Pulmonary artery endothelial cell (primary cell): ENCODE data around the gene RETN. TPM values are rescaled to one million over a fixed set of nuclear protein-coding genes. Genes with fewer than 3 reads are reported as not detected.
"Not testable (repeated sequence)": the region's sequence is repeated elsewhere in the genome, so short reads cannot be mapped to it uniquely, and the experiment has no call there.

Experiments used
- DNase-seq: peaks from one replicate; pipeline ENCODE4 v3.0.0-alpha.2; 2011; ENCODE audit warnings: low read depth, low spot score
- total RNA-seq: library from RNA; depleted of rRNA; stranded (reverse); fragments of >200 nt; gene quantifications from 2 replicates; pipeline ENCODE4 v1.2.3, GENCODE V29; 2014

Gene RETN
- total RNA-seq, 1 donor from 2014 or later: not detected

DNA sequence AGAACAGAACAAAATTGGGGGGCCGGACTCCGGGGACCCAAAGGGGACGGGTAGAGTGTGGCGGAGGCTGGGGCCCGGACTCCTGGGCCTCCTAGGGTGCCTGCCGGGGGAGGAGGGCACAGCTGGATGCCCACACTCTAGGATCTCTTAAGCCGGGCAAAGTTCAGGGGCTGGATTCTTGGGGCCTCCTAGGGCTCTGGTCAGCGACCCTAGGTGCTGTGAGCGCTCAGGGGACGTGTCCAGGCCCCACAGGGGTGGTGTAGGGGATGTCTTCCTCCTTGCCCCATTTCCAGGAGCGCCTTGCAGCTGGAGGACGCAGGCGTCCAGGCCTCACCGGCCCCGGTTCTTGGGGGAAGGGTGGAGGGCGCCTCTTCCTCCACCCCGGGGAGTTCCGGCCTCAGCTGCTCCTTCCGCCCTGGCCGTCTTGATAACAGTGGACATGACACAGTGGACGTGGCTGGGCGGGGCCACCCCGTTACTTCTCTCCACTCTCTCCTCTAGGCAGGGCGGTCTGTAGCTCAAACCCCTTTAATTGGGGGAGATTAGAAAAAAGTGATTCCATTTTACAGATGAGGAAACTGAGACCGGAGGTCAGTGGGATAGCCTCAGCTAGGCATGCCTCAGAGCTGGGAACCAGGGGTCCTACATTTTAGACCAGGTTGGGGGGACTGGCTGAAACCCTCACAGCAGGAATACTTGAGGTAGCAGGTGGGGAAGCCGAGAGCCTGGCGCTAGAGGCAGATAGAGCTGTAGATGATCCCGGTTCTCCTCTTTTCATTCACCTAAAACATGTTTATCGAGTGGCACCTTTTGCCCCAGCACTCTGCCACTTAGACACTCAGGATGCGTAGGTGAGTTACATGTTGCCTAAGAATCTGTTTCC is 31.2 kb upstream of the RETN start:
- DNase-seq: no peak

- DNase-seq: no peak
These were observed 29.9 kb upstream of the RETN start for GRCh38 chr19:7638802-7639465.

- no peak for DNase-seq
These were observed 28.9 kb upstream of the RETN start for GRCh38 chr19:7639863-7640348.

DNA sequence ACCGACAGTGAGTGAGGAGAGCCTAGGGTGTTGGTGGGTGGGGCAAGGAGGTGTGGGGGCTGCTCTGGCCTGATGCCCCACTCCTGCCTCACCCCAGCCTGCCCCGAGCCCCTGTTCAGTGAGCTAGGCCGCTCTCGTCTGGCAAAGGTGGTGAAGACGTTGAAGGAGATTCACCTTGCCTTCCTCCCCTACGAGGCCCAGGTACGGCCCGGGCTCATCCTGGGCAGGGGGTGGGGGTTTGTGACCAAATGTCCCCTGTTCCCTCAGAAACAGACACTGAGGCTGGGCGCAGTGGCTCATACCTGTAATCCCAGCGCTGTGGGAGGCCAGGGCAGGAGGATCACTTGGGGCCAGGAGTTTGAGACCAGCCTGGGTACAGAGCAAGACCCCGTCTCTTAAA is 28.0 kb upstream of the RETN start:
- DNase-seq: no peak

GRCh38 chr19:7641290-7642276 is 27.3 kb upstream of the RETN start:
- no peak for DNase-seq

DNA sequence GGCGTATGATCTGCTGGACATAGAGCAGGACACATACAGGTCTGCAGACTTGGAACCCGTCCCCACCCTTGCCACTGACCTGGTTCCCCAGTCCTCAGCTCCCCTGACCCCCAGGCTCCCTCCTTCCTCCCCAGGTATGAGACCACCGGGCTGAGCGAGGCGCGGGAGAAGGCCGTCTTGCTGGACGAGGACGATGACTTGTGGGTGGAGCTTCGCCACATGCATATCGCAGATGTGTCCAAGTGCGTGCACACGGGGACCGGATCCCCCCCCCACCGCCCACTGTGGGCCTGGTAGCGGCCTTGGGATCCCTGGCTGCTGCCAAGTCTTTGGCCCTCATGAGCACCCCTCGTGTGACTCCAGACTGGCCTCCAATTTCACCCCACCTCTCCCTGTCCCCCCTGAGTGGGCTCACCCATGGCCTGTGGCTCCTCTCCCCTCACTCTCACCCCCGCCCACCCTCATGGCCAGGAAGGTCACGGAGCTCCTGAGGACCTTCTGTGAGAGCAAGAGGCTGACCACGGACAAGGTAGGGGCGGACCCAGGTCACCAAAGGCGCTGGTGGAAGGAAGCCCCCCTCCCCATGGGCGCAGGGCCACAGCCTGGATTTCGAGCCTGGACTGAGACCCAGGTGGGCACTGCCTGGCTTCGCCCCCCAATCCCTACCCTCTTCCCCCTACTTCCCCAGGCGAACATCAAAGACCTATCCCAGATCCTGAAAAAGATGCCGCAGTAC is 26.4 kb upstream of the RETN start:
- DNase-seq: no peak

- no peak for DNase-seq
These were observed 25.8 kb upstream of the RETN start for GRCh38 chr19:7643031-7643415.

GRCh38 chr19:7643629-7644549 is 25.0 kb upstream of the RETN start:
- not testable (repeated sequence) for DNase-seq

DNA sequence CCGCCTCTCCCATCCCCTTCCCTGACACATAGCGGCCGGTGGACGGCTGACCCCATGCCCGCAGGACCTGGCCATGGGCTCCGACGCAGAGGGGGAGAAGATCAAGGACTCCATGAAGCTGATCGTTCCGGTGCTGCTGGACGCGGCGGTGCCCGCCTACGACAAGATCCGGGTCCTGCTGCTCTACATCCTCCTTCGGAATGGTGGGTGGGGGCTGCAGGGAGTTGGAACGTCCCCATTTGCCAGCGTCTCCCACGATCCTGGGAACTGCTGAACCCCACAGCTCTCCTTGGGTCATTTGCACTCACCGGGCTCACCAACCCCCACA is 24.3 kb upstream of the RETN start:
- DNase-seq: no peak

- no peak for DNase-seq
These were observed 23.7 kb upstream of the RETN start for GRCh38 chr19:7645163-7645562.

DNA sequence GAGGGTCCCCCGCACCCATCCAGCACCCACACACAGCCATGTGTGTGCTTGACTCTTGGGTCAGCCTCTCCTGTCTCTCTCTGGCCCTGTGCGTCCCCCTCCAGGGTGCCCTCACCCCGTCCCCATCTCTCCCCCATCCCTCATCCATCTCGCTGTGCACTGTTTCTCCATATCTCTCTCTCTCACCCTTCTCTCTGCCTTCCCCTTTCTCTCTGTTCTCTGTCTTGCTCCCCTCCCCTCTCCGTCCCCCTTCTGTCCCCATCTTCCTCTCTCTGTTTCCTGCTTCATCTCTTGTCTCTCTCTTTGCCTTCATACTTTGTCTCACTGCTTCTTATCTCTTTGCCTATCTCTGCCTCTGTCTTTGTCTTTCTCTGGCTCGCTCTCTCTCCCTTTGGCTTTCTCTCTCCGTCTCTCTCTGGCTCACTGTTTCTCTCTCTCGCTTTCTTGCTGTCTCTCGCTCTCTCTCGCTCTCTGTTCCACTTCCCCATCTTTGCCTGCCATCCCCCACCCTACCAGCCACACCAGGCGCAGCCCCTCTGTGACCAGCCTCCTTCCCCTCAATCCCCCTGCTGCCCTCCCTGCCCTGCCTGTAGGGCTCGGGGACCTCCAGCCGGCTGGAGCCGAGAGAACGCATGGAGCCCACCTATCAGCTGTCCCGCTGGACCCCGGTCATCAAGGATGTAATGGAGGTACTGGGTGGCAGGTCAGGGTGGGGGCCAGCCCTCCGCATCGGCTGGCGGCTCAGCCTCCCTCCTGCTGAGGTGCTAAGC is 23.0 kb upstream of the RETN start:
- DNase-seq: no peak

DNA sequence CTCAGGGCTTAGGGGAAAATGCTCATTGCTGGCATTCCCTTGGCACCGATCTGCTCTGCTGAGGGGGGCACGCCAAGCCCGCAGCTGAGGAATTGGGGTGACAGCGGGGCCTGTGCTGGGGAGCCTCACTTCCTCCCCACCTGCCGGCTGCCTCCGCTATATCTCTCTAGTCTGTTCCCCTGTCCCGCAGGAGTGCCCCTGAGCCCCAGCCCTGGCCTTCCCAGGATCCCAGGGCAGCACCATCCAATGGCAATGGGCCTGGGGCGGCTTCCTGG is 22.5 kb upstream of the RETN start:
- no peak for DNase-seq

- no peak for DNase-seq
These were observed 21.7 kb upstream of the RETN start for GRCh38 chr19:7647156-7647555.

DNA sequence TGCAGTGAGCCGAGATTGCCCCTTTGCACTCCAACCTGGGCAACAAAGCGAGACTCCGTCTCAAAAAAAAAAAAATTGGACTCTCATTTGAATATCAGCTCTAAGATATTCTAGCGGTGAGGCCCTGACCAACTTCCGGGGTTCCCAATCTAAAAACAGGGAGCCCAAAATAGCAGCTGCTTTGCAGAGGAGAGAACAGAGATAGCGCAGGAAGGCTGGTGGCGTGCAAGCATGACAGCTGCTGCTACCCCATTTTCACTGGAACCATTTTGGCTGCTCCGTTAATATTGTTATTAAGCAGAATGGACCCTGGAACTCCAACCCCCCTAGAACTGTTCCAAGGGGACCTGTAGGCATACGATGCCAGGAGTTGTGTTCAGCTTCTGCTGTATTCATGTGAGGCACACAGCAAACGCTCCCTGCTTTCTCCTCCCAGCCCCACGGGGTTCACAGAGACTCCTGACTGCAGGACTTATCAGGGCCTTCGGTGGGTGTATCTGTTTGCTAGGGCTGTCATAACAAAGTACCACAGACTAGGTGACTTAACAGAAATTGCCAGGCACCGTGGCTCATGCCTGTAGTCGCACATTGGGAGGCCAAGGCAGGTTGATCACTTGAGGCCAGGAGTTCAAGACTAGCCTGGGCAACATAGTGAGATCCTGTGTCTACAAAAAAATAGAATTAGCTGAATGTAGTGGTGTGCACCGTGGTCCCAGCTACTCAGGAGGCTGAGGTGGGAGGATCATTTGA is 20.4 kb upstream of the RETN start:
- no peak for DNase-seq

GRCh38 chr19:7650148-7650547 is 18.7 kb upstream of the RETN start:
- no peak for DNase-seq

DNA sequence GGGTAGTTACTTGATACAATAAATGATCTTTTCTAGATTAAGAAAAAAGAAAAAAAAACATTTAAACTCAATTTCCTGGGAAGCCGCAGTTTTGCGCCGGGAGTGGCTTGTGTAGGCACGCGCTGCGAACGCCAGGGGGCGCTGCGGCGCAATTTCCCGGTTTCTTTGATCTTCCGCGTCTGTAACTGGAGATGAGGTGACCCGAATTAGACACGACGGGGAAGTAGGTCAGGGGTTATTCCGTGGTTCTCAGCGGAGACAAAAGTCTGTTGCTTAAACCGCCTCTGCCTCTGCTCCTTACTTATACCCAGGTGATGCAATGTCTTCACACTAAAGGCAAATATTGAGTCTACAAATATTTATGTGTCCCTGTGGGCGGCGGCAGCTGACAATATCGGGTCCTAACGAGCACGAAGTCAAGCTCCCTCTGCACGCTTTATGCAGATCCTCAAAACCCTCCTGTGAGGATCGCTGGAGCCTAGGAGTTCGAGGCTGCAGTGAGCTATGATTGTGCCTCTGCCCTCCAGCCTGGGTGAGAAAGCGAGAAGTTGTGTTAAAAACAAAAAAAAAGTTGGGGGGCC is 16.7 kb upstream of the RETN start:
- no peak for DNase-seq

DNA sequence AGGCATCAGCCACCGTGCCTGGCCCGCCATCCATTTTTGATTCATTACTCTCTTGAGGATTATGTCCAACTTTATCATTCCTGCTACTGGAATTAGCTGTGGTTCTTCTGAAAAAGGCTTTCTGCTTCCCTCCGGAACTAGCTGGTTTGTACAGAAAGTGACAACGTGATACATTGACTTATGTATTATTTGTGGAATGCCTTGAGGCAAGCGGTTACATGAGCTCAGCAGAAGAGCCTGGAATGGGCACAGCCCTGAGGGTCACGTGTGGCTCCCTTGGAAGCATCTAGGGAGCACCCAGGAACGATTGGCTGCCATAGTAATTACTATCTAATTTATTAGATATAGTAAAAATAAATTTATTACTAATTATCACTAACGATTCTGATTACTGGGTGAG is 14.4 kb upstream of the RETN start:
- no peak for DNase-seq

GRCh38 chr19:7655581-7655980 is 13.3 kb upstream of the RETN start:
- no peak for DNase-seq
